ENCODE data around the gene HK3. TPM values are rescaled to one million over a fixed set of nuclear protein-coding genes. Genes with fewer than 3 reads are reported as not detected.
"Not testable (repeated sequence)": the region's sequence is repeated elsewhere in the genome, so short reads cannot be mapped to it uniquely, and the experiment has no call there.

Gene HK3
- total RNA-seq, 4 donors from 2014 or later, result 12.2 to 61.6 (median 26.7) TPM

DNA sequence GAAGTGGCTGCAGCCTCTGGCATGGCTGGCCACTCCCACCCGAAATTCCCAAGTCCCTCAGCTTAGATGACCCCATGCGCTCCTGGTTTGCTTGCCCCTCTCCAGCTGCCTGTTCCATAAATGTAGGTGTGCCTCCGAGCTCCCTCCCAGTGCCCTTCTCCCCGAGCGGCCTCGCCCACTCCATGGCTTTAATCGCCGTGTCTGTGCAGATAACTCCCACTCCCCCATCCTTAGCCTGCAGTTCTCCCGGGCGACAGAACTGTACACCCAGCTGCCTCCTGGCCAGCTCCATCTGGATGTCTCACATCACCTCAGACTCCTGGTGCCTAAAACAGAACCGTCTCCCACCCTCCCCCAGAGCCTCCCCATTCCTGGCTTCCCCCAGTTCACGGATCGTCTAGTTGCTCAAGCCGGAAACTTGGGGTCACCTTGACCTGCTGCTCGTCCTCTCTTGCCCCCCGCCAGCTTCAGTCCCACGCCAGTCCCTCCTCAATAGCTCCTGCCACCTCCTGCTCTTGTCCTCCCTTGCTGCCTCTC is 24.1 kb downstream of the HK3 start:
- DNase-seq (ENCODE audit: low spot score) (no peak), ATAC-seq (ENCODE audit: low FRiP score) (no peak)
- TF ChIP-seq, protein P1, sequence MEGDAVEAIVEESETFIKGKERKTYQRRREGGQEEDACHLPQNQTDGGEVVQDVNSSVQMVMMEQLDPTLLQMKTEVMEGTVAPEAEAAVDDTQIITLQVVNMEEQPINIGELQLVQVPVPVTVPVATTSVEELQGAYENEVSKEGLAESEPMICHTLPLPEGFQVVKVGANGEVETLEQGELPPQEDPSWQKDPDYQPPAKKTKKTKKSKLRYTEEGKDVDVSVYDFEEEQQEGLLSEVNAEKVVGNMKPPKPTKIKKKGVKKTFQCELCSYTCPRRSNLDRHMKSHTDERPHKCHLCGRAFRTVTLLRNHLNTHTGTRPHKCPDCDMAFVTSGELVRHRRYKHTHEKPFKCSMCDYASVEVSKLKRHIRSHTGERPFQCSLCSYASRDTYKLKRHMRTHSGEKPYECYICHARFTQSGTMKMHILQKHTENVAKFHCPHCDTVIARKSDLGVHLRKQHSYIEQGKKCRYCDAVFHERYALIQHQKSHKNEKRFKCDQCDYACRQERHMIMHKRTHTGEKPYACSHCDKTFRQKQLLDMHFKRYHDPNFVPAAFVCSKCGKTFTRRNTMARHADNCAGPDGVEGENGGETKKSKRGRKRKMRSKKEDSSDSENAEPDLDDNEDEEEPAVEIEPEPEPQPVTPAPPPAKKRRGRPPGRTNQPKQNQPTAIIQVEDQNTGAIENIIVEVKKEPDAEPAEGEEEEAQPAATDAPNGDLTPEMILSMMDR (IDR thresholded peaks at IDR 0.05), result no peak

DNA sequence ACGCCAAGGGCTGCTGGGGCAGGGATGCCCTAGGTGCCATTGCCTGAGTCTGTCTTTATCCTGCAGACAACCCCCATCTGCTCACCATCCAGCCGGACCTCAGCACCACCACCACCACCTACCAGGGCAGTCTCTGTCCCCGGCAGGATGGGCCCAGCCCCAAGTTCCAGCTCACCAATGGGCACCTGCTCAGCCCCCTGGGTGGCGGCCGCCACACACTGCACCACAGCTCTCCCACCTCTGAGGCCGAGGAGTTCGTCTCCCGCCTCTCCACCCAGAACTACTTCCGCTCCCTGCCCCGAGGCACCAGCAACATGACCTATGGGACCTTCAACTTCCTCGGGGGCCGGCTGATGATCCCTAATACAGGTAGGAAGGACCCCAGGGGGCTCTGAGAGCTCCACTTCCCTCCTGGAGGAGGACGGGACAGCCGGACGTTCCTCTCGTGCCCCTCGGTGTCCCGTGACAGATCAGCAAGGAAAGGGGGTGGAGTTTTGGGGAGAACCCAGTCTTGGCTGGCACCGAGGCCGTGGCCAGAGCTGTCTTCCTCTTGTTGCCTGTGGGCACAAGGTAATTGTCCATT is 24.9 kb downstream of the HK3 start:
- TF ChIP-seq, protein P1 (IDR thresholded peaks at IDR 0.05), result no peak
- no peak for ATAC-seq (ENCODE audit: low FRiP score)
- no peak for DNase-seq (ENCODE audit: low spot score)

DNA sequence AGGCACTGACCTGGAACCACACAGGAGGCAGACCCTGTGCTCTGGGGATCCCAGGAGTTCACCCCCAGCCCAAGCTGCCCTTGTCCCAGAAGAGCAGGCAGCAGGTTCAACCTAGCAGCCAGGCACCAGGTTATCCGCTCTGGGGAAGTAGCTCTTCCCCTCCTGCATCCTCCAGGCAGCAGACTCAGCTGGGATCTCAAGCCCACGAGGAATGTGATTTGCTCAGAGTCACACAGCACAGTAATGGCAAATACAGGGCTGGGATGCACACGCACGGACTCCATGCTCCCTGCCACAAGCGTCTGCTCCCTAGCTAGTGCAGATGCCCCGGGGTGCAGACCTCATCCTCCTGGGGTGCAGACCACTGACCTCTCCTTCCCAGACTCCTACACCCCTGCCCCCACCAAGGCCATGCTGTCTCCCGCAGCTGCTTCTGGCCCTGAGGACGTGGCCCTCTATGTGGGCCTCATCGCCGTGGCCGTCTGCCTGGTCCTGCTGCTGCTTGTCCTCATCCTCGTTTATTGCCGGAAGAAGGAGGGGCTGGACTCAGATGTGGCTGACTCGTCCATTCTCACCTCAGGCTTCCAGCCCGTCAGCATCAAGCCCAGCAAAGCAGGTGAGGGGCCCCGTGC is 25.5 kb downstream of the HK3 start:
- DNase-seq (ENCODE audit: low spot score), result no peak
- ATAC-seq (ENCODE audit: low FRiP score), result no peak
- TF ChIP-seq, protein P1 (IDR thresholded peaks at IDR 0.05), result no peak

DNA sequence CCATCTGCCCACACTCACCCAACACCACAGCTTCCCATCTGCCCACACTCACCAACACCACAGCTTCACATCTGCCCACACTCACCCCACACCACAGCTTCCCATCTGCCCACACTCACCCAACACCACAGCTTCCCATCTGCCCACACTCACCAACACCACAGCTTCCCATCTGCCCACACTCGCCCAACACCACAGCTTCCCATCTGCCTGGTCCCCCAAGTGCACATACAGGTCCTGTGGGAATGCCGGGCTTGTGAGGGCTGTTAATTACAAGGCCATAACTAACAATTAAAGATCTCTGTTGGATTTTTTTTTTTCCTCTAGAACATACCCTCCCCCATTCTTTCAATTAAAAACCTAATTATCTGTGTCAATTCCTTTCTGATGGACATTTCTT is 26.1 kb downstream of the HK3 start:
- not testable (repeated sequence) for DNase-seq (ENCODE audit: low spot score); ATAC-seq (ENCODE audit: low FRiP score)

DNA sequence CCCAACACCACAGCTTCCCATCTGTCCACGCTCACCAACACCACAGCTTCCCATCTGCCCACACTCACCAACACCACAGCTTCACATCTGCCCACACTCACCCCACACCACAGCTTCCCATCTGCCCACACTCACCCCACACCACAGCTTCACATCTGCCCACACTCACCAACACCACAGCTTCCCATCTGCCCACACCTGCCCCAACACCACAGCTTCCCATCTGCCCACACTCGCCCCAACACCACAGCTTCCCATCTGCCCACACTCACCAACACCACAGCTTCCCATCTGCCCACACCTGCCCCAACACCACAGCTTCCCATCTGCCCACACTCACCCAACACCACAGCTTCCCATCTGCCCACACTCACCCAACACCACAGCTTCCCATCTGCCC is 26.6 kb downstream of the HK3 start:
- not testable (repeated sequence) for DNase-seq (ENCODE audit: low spot score); ATAC-seq (ENCODE audit: low FRiP score)

DNA sequence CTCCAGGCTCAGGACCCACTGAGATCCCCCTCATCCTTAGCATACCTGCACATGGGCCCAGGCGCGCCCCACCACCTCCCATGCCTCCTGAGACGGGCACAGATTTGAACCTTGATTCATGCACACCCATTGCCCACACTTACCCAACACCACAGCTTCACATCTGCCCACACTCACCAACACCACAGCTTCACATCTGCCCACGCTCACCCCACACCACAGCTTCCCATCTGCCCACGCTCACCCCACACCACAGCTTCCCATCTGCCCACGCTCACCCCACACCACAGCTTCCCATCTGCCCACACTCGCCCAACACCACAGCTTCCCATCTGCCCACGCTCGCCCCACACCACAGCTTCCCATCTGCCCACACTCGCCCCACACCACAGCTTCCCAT is 28.5 kb downstream of the HK3 start:
- ATAC-seq (ENCODE audit: low FRiP score); DNase-seq (ENCODE audit: low spot score): not testable (repeated sequence)

DNA sequence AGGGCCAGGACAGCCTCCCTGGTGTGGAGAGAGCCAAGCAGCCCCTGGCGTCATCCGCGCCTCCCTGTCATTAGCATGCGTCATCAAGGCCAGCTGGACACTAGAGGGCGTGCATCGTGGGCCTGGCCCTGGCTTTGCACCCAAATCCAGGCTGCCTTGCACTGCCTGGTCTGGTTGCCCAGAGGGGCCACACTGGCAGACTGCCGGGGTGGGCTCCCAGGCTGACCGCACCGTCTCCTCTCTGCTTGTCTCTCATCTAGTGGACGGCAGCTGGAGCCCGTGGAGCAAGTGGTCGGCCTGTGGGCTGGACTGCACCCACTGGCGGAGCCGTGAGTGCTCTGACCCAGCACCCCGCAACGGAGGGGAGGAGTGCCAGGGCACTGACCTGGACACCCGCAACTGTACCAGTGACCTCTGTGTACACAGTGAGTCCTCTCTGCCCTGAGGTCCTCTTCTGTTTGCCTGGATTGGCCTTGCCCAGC is 29.0 kb downstream of the HK3 start:
- DNase-seq (ENCODE audit: low spot score), result no peak
- no peak for ATAC-seq (ENCODE audit: low FRiP score)
- TF ChIP-seq, protein P1 (IDR thresholded peaks at IDR 0.05), result no peak

DNA sequence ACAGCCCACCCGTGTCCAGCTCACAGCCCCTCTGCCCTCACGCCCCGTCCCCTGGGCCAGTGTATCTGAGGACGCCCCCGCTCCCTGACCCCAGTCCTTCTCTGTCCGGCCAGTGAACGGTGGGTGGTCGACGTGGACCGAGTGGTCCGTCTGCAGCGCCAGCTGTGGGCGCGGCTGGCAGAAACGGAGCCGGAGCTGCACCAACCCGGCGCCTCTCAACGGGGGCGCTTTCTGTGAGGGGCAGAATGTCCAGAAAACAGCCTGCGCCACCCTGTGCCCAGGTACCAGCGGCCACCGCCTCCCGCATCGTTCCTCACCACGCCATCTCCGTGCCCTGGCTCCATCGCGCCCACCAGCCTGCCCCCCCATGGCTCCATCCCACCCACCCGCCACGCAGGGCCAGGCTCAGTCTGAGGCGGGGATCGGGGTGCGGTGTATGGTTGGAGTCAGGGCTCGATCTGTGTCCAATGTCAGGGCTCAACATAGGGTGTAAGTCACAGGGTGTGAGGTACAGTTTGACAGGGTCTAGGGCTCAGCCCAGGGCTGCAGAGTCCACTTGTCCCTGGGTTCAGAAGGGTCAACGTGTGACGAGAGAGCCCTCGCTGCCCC is 29.5 kb downstream of the HK3 start:
- DNase-seq (ENCODE audit: low spot score), result no peak
- no peak for ATAC-seq (ENCODE audit: low FRiP score)
- TF ChIP-seq, protein P1 (IDR thresholded peaks at IDR 0.05), result no peak
